Motor neuron (in vitro differentiated cells): Measurements from ENCODE around the gene IMMP1L. TPM values are rescaled to one million over a fixed set of nuclear protein-coding genes. Genes with fewer than 3 reads are reported as not detected.
A peak's percentile ranks its signal among the peaks of the same experiment; 100 is the strongest.

Experiments used
- ATAC-seq, 8 experiments: fragments of 200-7000 bp; cut with Tn5 transposase; replicated peaks in 6 of 8; 2 replicates each; pipeline ENCODE4 v1.8.0; 2021; ENCODE audit warnings: mild to moderate bottlenecking in 8 of 8, moderate library complexity in 8 of 8
- H3K27ac ChIP-seq, 2 donors: fragments of 250-450 bp; sonication (Bioruptor Pico); 2 replicates each; pipeline ENCODE4 v1.9.0; 2021; ENCODE audit warnings: antibody characterized with exemption in 2 of 2, mild to moderate bottlenecking in 2 of 2, moderate library complexity in 1 of 2
- H3K4me1 ChIP-seq, 2 donors: fragments of 250-450 bp; sonication (Bioruptor Pico); replicated peaks in 1 of 2; 2 replicates each; pipeline ENCODE4 v1.6.1; 2021; ENCODE audit warnings: antibody characterized with exemption in 2 of 2, mild to moderate bottlenecking in 2 of 2, moderate library complexity in 1 of 2
- H3K4me3 ChIP-seq, 5 donors: fragments of 250-450 bp; sonication (Bioruptor Pico); 2 replicates each; pipeline ENCODE4 v1.9.0; 2021; ENCODE audit warnings: antibody characterized with exemption in 5 of 5, mild to moderate bottlenecking in 5 of 5, moderate library complexity in 4 of 5
- WGBS, 10 experiments: fragments of 450-650 bp; shearing (Covaris generic); methylation state at CpG; one replicate each; pipeline ENCODE4 v1.0.0; 2022; 5-methylcytosine and 5-hydroxymethylcytosine counted together
- in situ Hi-C, 9 experiments: fragments of 400-800 bp; cut with MboI; loops; one replicate each; pipeline ENCODE4 v1.15.0; 2021; ENCODE audit warnings: low sequenced_read_pairs in 9 of 9, low pct_unique_long_range_greater_than_20kb in 2 of 9; ENCODE audit not compliant: unreplicated experiment in 9 of 9
- total RNA-seq, 8 experiments: library from RNA; unstranded; fragments of 300-600 nt; gene quantifications; 2 replicates each; pipeline versions ENCODE4 v1.2.3 to v1.2.4, GENCODE V29; 2022

Gene IMMP1L
- total RNA-seq = 100 to 1,000 TPM in 2 of 8 experiments, 10 to 100 TPM in 6; 11.2 to 223 (median 86.6) TPM

GRCh38 chr11:31509429-31510345 lies at the start of gene IMMP1L, which contains the start of gene ELP4:
Gene IMMP1L, minus strand, starts transcription at chr11:31509622. Its CDS starts 46,346 bp downstream, at chr11:31463276.
Gene ELP4, plus strand, starts transcription at chr11:31509767. Its CDS starts 18 bp downstream, at chr11:31509785.
- in situ Hi-C loops = no loop called here
- Histone ChIP-seq H3K4me3 (peak within 1 kb of the TSS; percentile 55 to 83 (median 63)), H3K27ac (peak within 1 kb of the TSS; percentile 90 to 95), H3K4me1 (peaks cover 3 to 24% of the 10 kb centered on the region in 2 donors)
- ATAC-seq = peak; percentile 98 to 99 (median 98)
- 0 to 1% (median 0%) methylated on average over 1 to 27 of the region's 47 CpGs; no CpG with 5 or more reads in 2 of the 10 experiments for WGBS, 10 experiments

- 0 to 90% (median 11%) methylated on average over 1 to 2 of the region's 2 CpGs for WGBS, 10 experiments
- peak in 2 of 8 experiments; percentile 25 to 48 for ATAC-seq
- no peak overlapping the region for H3K27ac ChIP-seq
- in situ Hi-C loops = no loop called here
- no peak overlapping the region for H3K4me3 ChIP-seq
- no peaks in the 10 kb centered on the region for H3K4me1 ChIP-seq
These were observed 48.6 kb upstream of the IMMP1L start for GRCh38 chr11:31558001-31558400.

GRCh38 chr11:31555938-31556337 lies 46.5 kb upstream of the IMMP1L start:
- in situ Hi-C loops = no loop called here
- Histone ChIP-seq H3K27ac (no peak overlapping the region), H3K4me3 (no peak overlapping the region), H3K4me1 (no peaks in the 10 kb centered on the region)
- 30 to 100% (median 87%) methylated on average over 1 of the region's 1 CpG for WGBS, 10 experiments
- no peak for ATAC-seq

GRCh38 chr11:31542862-31543261 lies 33.4 kb upstream of the IMMP1L start:
- no peak overlapping the region for H3K27ac ChIP-seq
- no peaks in the 10 kb centered on the region for H3K4me1 ChIP-seq
- ATAC-seq = no peak
- in situ Hi-C loops = no loop called here
- no peak overlapping the region for H3K4me3 ChIP-seq

GRCh38 chr11:31535479-31535878 lies 26.1 kb upstream of the IMMP1L start:
- 88 to 100% (median 100%) methylated on average over 1 to 4 of the region's 4 CpGs; no CpG with 5 or more reads in 1 of the 10 experiments for WGBS, 10 experiments

GRCh38 chr11:31531293-31531692 lies 21.9 kb upstream of the IMMP1L start:
- Histone ChIP-seq H3K4me1 (no peaks in the 10 kb centered on the region), H3K27ac (no peak overlapping the region), H3K4me3 (no peak overlapping the region)
- 88 to 100% (median 100%) methylated on average over 1 of the region's 1 CpG; no CpG with 5 or more reads in 4 of the 10 experiments for WGBS, 10 experiments
- ATAC-seq = no peak
- in situ Hi-C loops = no loop called here

More at GRCh38 chr11:31535479-31535878, 26.1 kb upstream of the IMMP1L start:
- no peak for ATAC-seq
- no peak overlapping the region for H3K4me3 ChIP-seq
- in situ Hi-C loops = no loop called here
- no peaks in the 10 kb centered on the region for H3K4me1 ChIP-seq
- no peak overlapping the region for H3K27ac ChIP-seq

GRCh38 chr11:31529701-31530100 lies 20.3 kb upstream of the IMMP1L start:
- in situ Hi-C loops = no loop called here
- ATAC-seq = no peak
- Histone ChIP-seq H3K27ac (no peak overlapping the region), H3K4me1 (no peaks in the 10 kb centered on the region), H3K4me3 (no peak overlapping the region)

- WGBS, 10 experiments = 79 to 100% (median 84%) methylated on average over 1 to 2 of the region's 2 CpGs; no CpG with 5 or more reads in 3 of the 10 experiments
- Histone ChIP-seq H3K27ac (no peak overlapping the region), H3K4me1 (no peaks in the 10 kb centered on the region), H3K4me3 (no peak overlapping the region)
- ATAC-seq = no peak
- in situ Hi-C loops = no loop called here
These were observed 19.8 kb upstream of the IMMP1L start for GRCh38 chr11:31529189-31529588.

- Histone ChIP-seq H3K4me1 (no peaks in the 10 kb centered on the region), H3K4me3 (no peak overlapping the region), H3K27ac (no peak overlapping the region)
- ATAC-seq = no peak
- in situ Hi-C loops = no loop called here
These were observed 12.2 kb upstream of the IMMP1L start for GRCh38 chr11:31521497-31522150.

- ATAC-seq = no peak
- no peak overlapping the region for H3K4me3 ChIP-seq
- 71 to 100% (median 87%) methylated on average over 4 to 6 of the region's 6 CpGs for WGBS, 10 experiments
- H3K27ac ChIP-seq = no peak overlapping the region
- peaks cover 3 to 24% of the 10 kb centered on the region in 2 donors for H3K4me1 ChIP-seq
- in situ Hi-C loops = no loop called here
These were observed 2.7 kb upstream of the IMMP1L start for GRCh38 chr11:31512117-31512516.

GRCh38 chr11:31509051-31509428 lies 382 bp downstream of the IMMP1L start:
- ATAC-seq = peak in 3 of 8 experiments; percentile 4 to 10 (median 8)
- H3K4me1 ChIP-seq = peaks cover 3 to 24% of the 10 kb centered on the region in 2 donors
- in situ Hi-C loops = no loop called here
- H3K27ac ChIP-seq = peak overlapping the region; percentile 37 to 73
- 0 to 2% (median 0%) methylated on average over 1 to 8 of the region's 8 CpGs for WGBS, 10 experiments
- peak overlapping the region; percentile 55 to 83 (median 63) for H3K4me3 ChIP-seq

- H3K27ac ChIP-seq = no peak overlapping the region
- in situ Hi-C loops = no loop called here
- H3K4me3 ChIP-seq = no peak overlapping the region
- 20 to 100% (median 92%) methylated on average over 1 to 2 of the region's 2 CpGs; no CpG with 5 or more reads in 2 of the 10 experiments for WGBS, 10 experiments
- H3K4me1 ChIP-seq = no peaks in the 10 kb centered on the region
- no peak for ATAC-seq
These were observed 8.9 kb downstream of the IMMP1L start for GRCh38 chr11:31500560-31500959.

GRCh38 chr11:31499576-31500178 lies 9.7 kb downstream of the IMMP1L start:
- peak in 1 of 8 experiments; percentile 26 for ATAC-seq
- no peaks in the 10 kb centered on the region for H3K4me1 ChIP-seq
- 8 to 93% (median 67%) methylated on average over 1 to 3 of the region's 3 CpGs; no CpG with 5 or more reads in 1 of the 10 experiments for WGBS, 10 experiments
- H3K27ac ChIP-seq = no peak overlapping the region
- H3K4me3 ChIP-seq = no peak overlapping the region
- in situ Hi-C loops = loop anchor here in 3 of 9 experiments (10.0 to 25.0 kb wide), 3 partner anchors 363 to 463 kb away; no protein-coding TSS in a partner anchor
